Activated naive CD4-positive, alpha-beta T cell treated with anti-CD3 and anti-CD28 coated beads, Interleukin-2, amount 10 ng/mL, durations not matched to agents 7 days and 5 days (primary cell): Measurements from ENCODE around the gene COL11A2.
"Not testable (repeated sequence)": the region's sequence is repeated elsewhere in the genome, so short reads cannot be mapped to it uniquely, and the experiment has no call there.

Experiments used
- CTCF ChIA-PET: fragments of 350-600 bp; sonication (Branson Sonifier 250); formaldehyde crosslinking; loops from one replicate; lab custom pipeline; 2021; ENCODE audit warnings: antibody characterized with exemption; lab: Charles Lee
- DNase-seq: peaks from one replicate; pipeline ENCODE4 v3.0.0-alpha.2; 2020
- H3K27ac Mint-ChIP-seq: one replicate; pipeline ENCODE4 v1.8.0; 2021; ENCODE audit warnings: mild to moderate bottlenecking, moderate library complexity, mixed read lengths
- H3K27me3 Mint-ChIP-seq: one replicate; pipeline ENCODE4 v1.8.0; 2021; ENCODE audit warnings: mild to moderate bottlenecking, mixed read lengths
- H3K36me3 Mint-ChIP-seq: one replicate; pipeline ENCODE4 v1.8.0; 2021; ENCODE audit warnings: mixed read lengths
- H3K4me1 Mint-ChIP-seq: one replicate; pipeline ENCODE4 v1.8.0; 2021; ENCODE audit warnings: mixed read lengths
- H3K4me3 Mint-ChIP-seq: one replicate; pipeline ENCODE4 v1.8.0; 2021; ENCODE audit warnings: mild to moderate bottlenecking, moderate library complexity, mixed read lengths
- H3K9me3 Mint-ChIP-seq: one replicate; pipeline ENCODE4 v1.8.0; 2021; ENCODE audit warnings: mixed read lengths

Gene COL11A2

DNA sequence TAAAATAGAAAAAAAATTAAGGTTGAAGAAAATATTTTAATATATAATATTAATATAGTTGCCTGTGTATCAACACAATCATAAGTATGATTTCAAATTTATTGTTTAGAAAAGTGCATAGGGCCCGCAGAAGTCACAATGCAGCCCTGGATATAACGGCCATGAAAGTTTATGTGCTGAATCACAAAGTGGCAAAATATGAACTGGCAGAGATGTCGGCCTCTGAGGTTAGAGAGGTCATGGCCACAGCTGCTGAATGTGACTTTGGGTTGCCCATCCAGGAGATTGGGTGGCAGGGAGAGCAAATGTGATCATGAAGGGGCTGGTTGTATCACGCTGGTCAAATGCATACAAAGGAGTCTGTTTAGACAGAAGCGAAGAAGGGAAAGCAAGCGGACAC is 35.7 kb downstream of the COL11A2 start:
- Mint-ChIP-seq H3K4me3 (no peak overlapping the region), H3K27me3 (peaks cover 54% of the 10 kb centered on the region), H3K27ac (no peak overlapping the region), H3K9me3 (peaks cover 10% of the 10 kb centered on the region), H3K36me3 (no peaks in the 10 kb centered on the region), H3K4me1 (peaks cover 12% of the 10 kb centered on the region)
- CTCF ChIA-PET = interaction anchor here (0.7 to 7.5 kb wide), 3 partner anchors 16 to 41 kb away, joined by 3 to 40 read pairs (median 3); no protein-coding TSS in a partner anchor
- no peak for DNase-seq

DNA sequence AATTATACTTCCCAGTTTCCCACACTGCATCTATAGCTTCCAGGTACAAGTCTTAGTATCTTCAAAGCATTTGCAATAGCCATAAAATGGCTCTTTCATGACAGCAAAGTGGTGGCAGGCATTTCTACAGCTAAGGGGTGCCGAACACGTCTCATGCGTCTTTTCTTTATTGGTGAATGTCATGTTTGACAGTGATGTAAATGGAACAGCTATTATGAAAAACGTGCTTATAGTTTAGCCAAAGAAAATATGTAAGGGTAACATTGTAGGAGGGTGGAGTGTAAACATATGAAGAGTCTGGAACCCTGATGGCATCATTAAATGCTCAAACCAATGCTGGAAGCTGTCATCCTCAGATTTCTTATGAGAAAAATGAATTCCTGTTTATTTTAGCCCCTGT is 37.9 kb downstream of the COL11A2 start:
- Mint-ChIP-seq H3K9me3 (peaks cover 10% of the 10 kb centered on the region), H3K4me3 (no peak overlapping the region), H3K27me3 (peaks cover 46% of the 10 kb centered on the region), H3K4me1 (no peaks in the 10 kb centered on the region), H3K36me3 (no peaks in the 10 kb centered on the region), H3K27ac (no peak overlapping the region)
- CTCF ChIA-PET = interaction anchor here (1.0 to 7.5 kb wide), 8 partner anchors 9 to 135 kb away, joined by 3 to 40 read pairs (median 4); no protein-coding TSS in a partner anchor
- no peak for DNase-seq

DNA sequence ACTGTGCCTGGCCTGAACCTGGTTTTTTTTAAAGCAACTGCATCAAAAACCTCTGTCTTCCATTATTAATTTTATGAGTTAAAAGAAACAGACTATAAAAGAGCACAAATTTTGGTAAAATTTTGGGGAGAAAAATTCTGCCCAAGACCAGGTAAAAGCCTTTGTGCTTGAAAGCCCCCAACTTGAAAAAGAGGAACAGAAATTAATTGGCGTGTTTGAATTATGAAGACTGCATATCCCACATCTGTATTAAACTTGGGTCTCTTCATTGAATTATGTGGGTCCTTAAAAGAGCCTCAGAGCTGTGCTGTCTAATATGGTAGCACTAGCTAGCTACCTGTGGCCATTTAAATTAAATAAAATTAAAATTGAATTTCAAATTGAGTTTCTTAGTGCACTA is 41.2 kb downstream of the COL11A2 start:
- no peak for DNase-seq
- CTCF ChIA-PET = interaction anchor here (0.9 to 7.1 kb wide), 7 partner anchors 11 to 97 kb away, joined by 3 to 78 read pairs (median 4); no protein-coding TSS in a partner anchor
- H3K27ac Mint-ChIP-seq = no peak overlapping the region
- H3K36me3 Mint-ChIP-seq = no peaks in the 10 kb centered on the region
- peaks cover 10% of the 10 kb centered on the region for H3K9me3 Mint-ChIP-seq
- H3K27me3 Mint-ChIP-seq = peaks cover 42% of the 10 kb centered on the region
- H3K4me1 Mint-ChIP-seq = no peaks in the 10 kb centered on the region
- no peak overlapping the region for H3K4me3 Mint-ChIP-seq

DNA sequence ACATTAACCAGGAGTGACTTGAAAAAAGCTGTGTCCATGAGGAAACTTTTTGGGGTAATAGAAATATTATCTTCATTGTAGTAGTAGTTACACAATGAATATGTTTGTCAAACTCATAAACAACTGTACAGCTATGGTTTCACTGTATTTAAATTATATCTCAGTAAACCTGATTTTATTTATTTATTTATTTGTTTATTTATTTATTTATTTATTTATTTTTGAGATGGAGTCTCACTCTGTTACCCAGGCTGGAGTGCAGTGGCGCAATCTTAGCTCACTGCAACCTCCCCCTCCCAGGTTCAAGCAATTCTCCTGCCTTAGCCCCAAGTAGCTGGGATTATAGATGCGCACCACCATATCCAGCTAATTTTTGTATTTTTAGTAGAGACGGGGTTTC is 41.7 kb downstream of the COL11A2 start:
- not testable (repeated sequence) for H3K36me3 Mint-ChIP-seq, DNase-seq, H3K4me1 Mint-ChIP-seq, H3K27ac Mint-ChIP-seq, H3K9me3 Mint-ChIP-seq, H3K4me3 Mint-ChIP-seq
- CTCF ChIA-PET = interaction anchor here (0.9 to 7.1 kb wide), 6 partner anchors 11 to 98 kb away, joined by 3 to 78 read pairs (median 4); no protein-coding TSS in a partner anchor
- H3K27me3 Mint-ChIP-seq = peaks cover 42% of the 10 kb centered on the region

- H3K9me3 Mint-ChIP-seq = peaks cover 10% of the 10 kb centered on the region
- CTCF ChIA-PET = interaction anchor here (1.1 to 7.1 kb wide), 10 partner anchors 11 to 147 kb away, joined by 3 to 78 read pairs (median 6); no protein-coding TSS in a partner anchor
- DNase-seq = no peak
- no peak overlapping the region for H3K27ac Mint-ChIP-seq
- H3K27me3 Mint-ChIP-seq = peaks cover 39% of the 10 kb centered on the region
- H3K4me3 Mint-ChIP-seq = no peak overlapping the region
- no peaks in the 10 kb centered on the region for H3K36me3 Mint-ChIP-seq
- no peaks in the 10 kb centered on the region for H3K4me1 Mint-ChIP-seq
Observed at GRCh38 chr6:33147807-33148666, 44.2 kb downstream of the COL11A2 start.

DNA sequence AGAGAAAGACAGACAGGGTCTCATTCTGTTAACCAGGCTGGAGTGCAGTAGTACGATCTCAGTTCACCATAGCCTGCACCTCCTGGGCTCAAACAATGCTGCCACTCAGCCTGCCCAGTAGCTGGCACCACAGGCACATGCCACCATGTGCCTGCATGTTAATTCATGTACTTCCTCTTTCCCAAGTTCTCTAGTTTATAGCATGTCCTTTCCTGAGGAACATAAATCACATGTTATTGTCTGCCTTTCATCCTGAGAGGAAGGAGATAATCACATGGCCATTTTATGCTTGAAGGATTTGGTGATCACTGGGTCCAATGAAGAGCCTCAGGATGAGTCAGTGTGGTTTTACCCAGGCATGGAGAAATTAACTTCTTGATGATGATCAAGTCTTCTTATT is 47.9 kb downstream of the COL11A2 start:
- Mint-ChIP-seq H3K4me3 (no peak overlapping the region), H3K27ac (no peak overlapping the region), H3K9me3 (no peaks in the 10 kb centered on the region), H3K36me3 (no peaks in the 10 kb centered on the region), H3K4me1 (no peaks in the 10 kb centered on the region), H3K27me3 (peaks cover 62% of the 10 kb centered on the region)
- DNase-seq = no peak
- CTCF ChIA-PET = interaction anchor here (0.9 to 7.1 kb wide), 3 partner anchors 10 to 19 kb away, joined by 3 to 78 read pairs (median 3); no protein-coding TSS in a partner anchor

- Mint-ChIP-seq H3K4me3 (no peak overlapping the region), H3K4me1 (no peaks in the 10 kb centered on the region), H3K27me3 (peaks cover 64% of the 10 kb centered on the region), H3K27ac (no peak overlapping the region), H3K36me3 (no peaks in the 10 kb centered on the region), H3K9me3 (no peaks in the 10 kb centered on the region)
- DNase-seq = no peak
- CTCF ChIA-PET = interaction anchor here (1.0 kb wide), 1 partner anchor 9 kb away, joined by 3 read pairs; no protein-coding TSS in a partner anchor
Observed at GRCh38 chr6:33143113-33143770, 49.0 kb downstream of the COL11A2 start.

DNA sequence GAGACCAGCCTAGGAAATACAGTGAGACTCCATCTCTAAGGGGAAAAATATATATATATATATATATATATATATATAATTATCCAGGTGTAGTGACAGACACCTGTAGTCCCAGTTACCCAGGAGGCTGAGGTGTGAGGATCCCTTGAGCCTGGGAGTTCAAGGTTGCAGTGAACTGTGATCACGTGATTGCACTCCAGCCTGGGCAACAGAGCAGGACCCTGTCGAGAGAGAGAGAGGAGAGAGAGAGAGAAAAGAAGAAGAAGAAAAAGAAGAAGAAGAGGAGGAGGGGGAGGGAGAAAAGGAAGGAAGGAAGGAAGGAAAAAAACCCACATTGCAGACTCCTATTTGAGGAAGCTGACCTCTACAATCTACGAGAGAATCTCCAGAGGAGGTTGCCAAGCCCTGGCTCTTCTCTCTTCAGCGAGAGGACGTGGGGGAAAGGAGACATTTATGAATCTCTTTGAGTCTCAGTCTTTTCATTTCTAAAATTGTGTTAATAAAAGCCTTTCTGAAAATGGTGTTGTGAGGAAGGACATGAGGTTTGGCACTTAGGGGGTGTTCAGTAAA is 49.7 kb downstream of the COL11A2 start:
- Mint-ChIP-seq H3K27ac (no peak overlapping the region), H3K36me3 (no peaks in the 10 kb centered on the region), H3K9me3 (no peaks in the 10 kb centered on the region), H3K27me3 (peaks cover 70% of the 10 kb centered on the region), H3K4me1 (no peaks in the 10 kb centered on the region), H3K4me3 (no peak overlapping the region)
- DNase-seq = no peak
- CTCF ChIA-PET = no interaction called here

DNA sequence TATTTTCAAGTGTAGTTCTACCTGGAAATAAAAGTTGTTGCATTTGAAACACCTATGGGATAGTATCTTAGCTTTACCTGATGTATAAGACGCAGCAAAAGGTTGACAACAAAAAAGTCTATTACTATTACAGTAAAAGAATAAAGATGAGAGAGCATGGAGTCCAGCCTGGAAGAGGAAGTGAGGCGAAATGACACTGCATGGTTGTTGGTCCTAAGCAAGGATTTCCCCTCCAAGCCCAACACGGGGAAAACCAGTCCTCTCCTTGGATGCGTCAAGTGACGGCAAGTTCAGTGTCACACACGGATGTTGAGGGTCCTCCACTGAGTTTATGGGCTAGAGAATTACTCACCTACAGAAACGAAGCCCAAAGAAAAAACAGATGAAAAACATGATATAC is 51.7 kb downstream of the COL11A2 start:
- Mint-ChIP-seq H3K36me3 (no peaks in the 10 kb centered on the region), H3K4me1 (no peaks in the 10 kb centered on the region), H3K27me3 (peaks cover 59% of the 10 kb centered on the region), H3K27ac (no peak overlapping the region), H3K4me3 (no peak overlapping the region), H3K9me3 (no peaks in the 10 kb centered on the region)
- CTCF ChIA-PET = interaction anchor here (2.2 kb wide), 1 partner anchor 15 kb away, joined by 6 read pairs; no protein-coding TSS in a partner anchor
- no peak for DNase-seq

- CTCF ChIA-PET = interaction anchor here (0.7 to 2.2 kb wide), 3 partner anchors 11 to 16 kb away, joined by 3 to 6 read pairs (median 3); no protein-coding TSS in a partner anchor
- Mint-ChIP-seq H3K4me3 (no peak overlapping the region), H3K27ac (no peak overlapping the region), H3K36me3 (no peaks in the 10 kb centered on the region), H3K4me1 (no peaks in the 10 kb centered on the region), H3K27me3 (peaks cover 64% of the 10 kb centered on the region), H3K9me3 (no peaks in the 10 kb centered on the region)
- no peak for DNase-seq
Observed at GRCh38 chr6:33139596-33140206, 52.6 kb downstream of the COL11A2 start.

- no peak overlapping the region for H3K27ac Mint-ChIP-seq
- H3K9me3 Mint-ChIP-seq = no peaks in the 10 kb centered on the region
- CTCF ChIA-PET = interaction anchor here (0.7 to 1.8 kb wide), 6 partner anchors 11 to 137 kb away, joined by 3 to 21 read pairs (median 4); no protein-coding TSS in a partner anchor
- no peak for DNase-seq
- H3K27me3 Mint-ChIP-seq = peaks cover 38% of the 10 kb centered on the region
- H3K4me3 Mint-ChIP-seq = no peak overlapping the region
- H3K4me1 Mint-ChIP-seq = no peaks in the 10 kb centered on the region
- no peaks in the 10 kb centered on the region for H3K36me3 Mint-ChIP-seq
Observed at GRCh38 chr6:33136310-33136900, 55.9 kb downstream of the COL11A2 start.

DNA sequence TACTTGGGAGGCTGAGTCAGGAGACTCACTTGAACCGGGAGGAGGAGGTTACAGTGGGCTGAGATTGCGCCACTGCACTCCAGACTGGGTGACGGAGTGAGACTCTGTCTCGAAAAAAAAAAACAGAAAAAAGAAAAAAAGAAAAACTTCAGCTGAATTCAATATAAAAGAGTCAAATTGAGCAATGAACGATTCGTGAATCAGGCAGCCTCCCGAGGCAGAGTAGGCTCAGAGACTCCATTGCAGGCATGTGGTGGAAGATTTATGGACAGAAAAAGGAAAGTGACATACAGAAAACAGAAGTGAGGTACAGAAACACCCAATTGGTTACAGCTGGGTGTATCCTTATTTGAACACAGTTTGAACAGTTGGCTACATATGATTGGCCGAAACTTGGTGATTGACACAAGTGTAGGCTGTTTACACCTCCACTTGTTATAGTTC is 60.2 kb downstream of the COL11A2 start:
- DNase-seq = no peak
- H3K9me3 Mint-ChIP-seq = no peaks in the 10 kb centered on the region
- no peak overlapping the region for H3K27ac Mint-ChIP-seq
- CTCF ChIA-PET = interaction anchor here (1.3 kb wide), 1 partner anchor 8 kb away, joined by 3 read pairs; no protein-coding TSS in a partner anchor
- H3K4me3 Mint-ChIP-seq = no peak overlapping the region
- H3K27me3 Mint-ChIP-seq = peaks cover 23% of the 10 kb centered on the region
- H3K4me1 Mint-ChIP-seq = peaks cover 5% of the 10 kb centered on the region
- H3K36me3 Mint-ChIP-seq = no peaks in the 10 kb centered on the region

DNA sequence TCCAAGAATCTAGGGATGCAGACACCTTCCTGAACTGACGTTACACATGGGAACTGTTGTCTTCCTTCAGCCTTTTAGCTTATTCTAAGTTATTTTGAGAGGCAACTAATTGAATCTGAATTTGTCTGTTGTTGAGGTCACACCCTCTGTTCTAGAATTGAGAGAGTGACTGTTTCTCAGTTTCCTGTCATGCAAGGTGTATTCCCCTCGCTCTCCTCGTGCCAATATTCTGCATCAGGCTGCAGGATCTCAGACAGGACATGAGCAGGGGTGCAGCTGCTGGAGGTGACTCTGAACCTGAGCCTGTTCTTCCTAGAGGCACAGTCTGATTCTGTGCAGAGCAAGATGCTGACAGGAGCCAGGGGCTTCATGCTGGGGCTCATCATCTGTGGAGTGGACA is 63.9 kb downstream of the COL11A2 start:
- Mint-ChIP-seq H3K36me3 (peaks cover 1% of the 10 kb centered on the region), H3K4me3 (no peak overlapping the region), H3K4me1 (peaks cover 5% of the 10 kb centered on the region), H3K9me3 (peaks cover 4% of the 10 kb centered on the region), H3K27me3 (peaks cover 39% of the 10 kb centered on the region), H3K27ac (no peak overlapping the region)
- no peak for DNase-seq
- CTCF ChIA-PET = interaction anchor here (0.7 to 7.2 kb wide), 7 partner anchors 8 to 123 kb away, joined by 3 to 86 read pairs (median 4); no protein-coding TSS in a partner anchor
